ENCODE measurements around the gene EXOC6B.

GRCh38 chr2:72361521-72361920, 464.3 kb downstream of the EXOC6B start:
- TF ChIP-seq CTCF (IDR thresholded peaks at IDR 0.05): no peak
- no peak for TF ChIP-seq POLR2A (IDR thresholded peaks at IDR 0.05)
